Aorta (tissue), 5 donors: ENCODE measurements around the gene PLXNA4. TPM values are rescaled to one million over a fixed set of nuclear protein-coding genes. Genes with fewer than 3 reads are reported as not detected.

Experiments used
- ATAC-seq: fragments of 200-7000 bp; cut with Tn5 transposase; one replicate; pipeline ENCODE4 v1.9.1; 2022; ENCODE audit warnings: moderate library complexity; ENCODE audit not compliant: low FRiP score
- DNase-seq, 2 donors: peaks; one replicate each; pipeline ENCODE4 v3.0.0-alpha.2; 2020
- H3K27ac ChIP-seq, 2 donors: one replicate each; pipeline ENCODE4 v1.5.1; 2013; ENCODE audit warnings: low read length in 2 of 2, mild to moderate bottlenecking in 2 of 2, moderate library complexity in 2 of 2, control low read depth in 1 of 2, inconsistent platforms in 1 of 2, low read depth in 1 of 2
- H3K27me3 ChIP-seq, 2 donors: one replicate each; pipeline ENCODE4 v1.6.1; 2013; ENCODE audit warnings: control low read depth in 1 of 2, low read length in 1 of 2, mild to moderate bottlenecking in 1 of 2, moderate library complexity in 1 of 2; ENCODE audit not compliant: insufficient read depth in 2 of 2, control insufficient read depth in 1 of 2
- H3K36me3 ChIP-seq, 2 donors: one replicate each; pipeline ENCODE4 v1.6.1; 2013; ENCODE audit warnings: control low read depth in 1 of 2, low read length in 1 of 2, mild to moderate bottlenecking in 1 of 2; ENCODE audit not compliant: insufficient read depth in 2 of 2, control insufficient read depth in 1 of 2
- H3K4me1 ChIP-seq, 2 donors: one replicate each; pipeline ENCODE4 v1.6.1; 2013; ENCODE audit warnings: low read length in 2 of 2, control low read depth in 1 of 2, mild to moderate bottlenecking in 1 of 2, moderate library complexity in 1 of 2; ENCODE audit not compliant: insufficient read depth in 2 of 2, control insufficient read depth in 1 of 2
- H3K4me3 ChIP-seq, 2 donors: one replicate each; pipeline ENCODE4 v1.5.1; 2013; ENCODE audit warnings: low read length in 2 of 2, control low read depth in 1 of 2, mild to moderate bottlenecking in 1 of 2
- H3K9me3 ChIP-seq: one replicate; pipeline ENCODE4 v1.6.1; 2013; ENCODE audit warnings: mild to moderate bottlenecking, low read length; ENCODE audit not compliant: control insufficient read depth
- WGBS, 2 donors: extraction: QIAGEN DNeasy Blood & Tissue Kit; methylation state at CpG; one replicate each; pipeline ENCODE4 v1.1.7; 2013; 5-methylcytosine and 5-hydroxymethylcytosine counted together
- intact Hi-C, 2 donors: fragments of 100-400 bp; cut with DNase I; formaldehyde crosslinking; loops; one replicate each; pipeline versions ENCODE4 v1.14.2 to v1.15.0; 2022
- polyA plus RNA-seq, 2 donors: library from polyadenylated mRNA; stranded (reverse); fragments of 200-250 nt; gene quantifications; one replicate each; pipeline ENCODE4 v1.2.3, GENCODE V29; 2013
- total RNA-seq, 2 donors: library from RNA; stranded (reverse); fragmentation: NEBNext Ultra II Directional; extraction: Animal tissue kit (Norgen Biotek cat#: 25700); gene quantifications; one replicate each; pipeline ENCODE4 v1.2.1, GENCODE V29; 2021
- donor health status: healthy with polysubstance abuse.
- donor health status: Bipolar disorder and iron deficiency.
- donor health status: DM: no; HTN: no; CAD: no.
- donor health status: DM: no; HTN: no; CAD: no.
- donor health status: DM: yes; HTN: yes; CAD: no.

PLXNA4 gene
- total and polyA plus RNA-seq, 4 donors, result 0.59 to 30.1 (median 12.0) TPM

DNA sequence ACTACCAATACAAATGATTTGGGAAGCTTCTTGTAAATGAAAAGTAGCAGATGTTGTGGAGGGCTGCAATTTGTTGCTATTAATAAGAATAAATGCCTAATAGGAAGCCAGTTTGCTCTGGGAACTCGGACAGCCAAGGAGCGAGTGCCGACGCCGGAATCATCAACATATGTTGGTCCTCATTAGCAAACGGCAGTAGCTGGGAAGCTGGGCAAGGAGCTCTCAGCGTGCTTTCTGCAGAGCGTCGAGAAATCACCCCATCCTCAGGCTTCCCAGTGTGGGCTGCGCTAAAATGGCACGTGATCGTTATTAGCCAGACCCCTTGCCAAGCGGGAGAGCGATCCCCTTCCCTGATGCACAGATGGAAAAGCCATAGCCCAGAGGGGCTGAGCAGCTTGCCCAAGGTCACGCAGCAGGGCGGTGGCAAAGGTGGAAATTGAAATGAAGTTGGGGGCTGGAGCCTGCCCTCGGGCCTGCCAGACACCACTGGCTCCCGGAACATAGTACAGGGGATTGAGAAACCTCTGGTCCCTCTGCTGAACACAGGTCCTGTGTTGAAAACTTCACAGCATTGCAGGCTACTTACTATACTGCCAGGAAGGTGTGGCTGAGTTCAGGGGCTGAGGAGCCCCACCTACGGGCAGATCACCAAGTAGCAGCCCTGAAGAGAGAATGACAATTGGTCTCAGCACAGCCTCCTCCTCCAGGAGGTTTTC is 326.9 kb downstream of the PLXNA4 start:
- 92% methylated on average over 19 of the region's 19 CpGs for WGBS, 2 donors
- peaks cover 0 to 2% of the 10 kb centered on the region in 2 donors for H3K4me1 ChIP-seq
- ATAC-seq (no peak), DNase-seq (no peak)
- no peak overlapping the region for H3K4me3 ChIP-seq
- H3K27ac ChIP-seq, result no peak overlapping the region
- intact Hi-C loops, result no loop called here
- H3K36me3 ChIP-seq, result no peaks in the 10 kb centered on the region
- no peaks in the 10 kb centered on the region for H3K27me3 ChIP-seq
- H3K9me3 ChIP-seq, result no peaks in the 10 kb centered on the region

DNA sequence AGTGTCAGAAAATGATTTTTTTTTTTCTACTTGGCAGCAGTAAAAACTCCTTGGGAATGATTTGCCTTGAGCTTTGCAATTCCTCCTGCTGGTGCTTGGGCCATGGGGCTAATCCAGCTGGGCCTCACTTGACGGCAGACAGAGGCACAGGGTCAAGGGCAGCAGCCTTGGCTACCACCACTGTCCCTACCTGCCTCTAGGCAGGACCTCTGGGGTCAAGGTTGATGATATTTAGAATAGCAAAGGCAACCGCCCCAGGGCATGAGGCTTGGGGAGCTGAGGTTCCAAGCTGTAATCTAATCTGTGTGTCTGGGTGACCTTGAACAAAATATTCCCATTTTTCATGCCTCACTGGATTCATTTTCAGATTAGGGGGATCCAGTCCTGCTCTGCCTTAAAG is 327.4 kb downstream of the PLXNA4 start:
- H3K4me1 ChIP-seq, result peaks cover 0 to 2% of the 10 kb centered on the region in 2 donors
- intact Hi-C loops, result no loop called here
- ATAC-seq (no peak), DNase-seq (no peak)
- no peak overlapping the region for H3K4me3 ChIP-seq
- 86 to 91% methylated on average over 2 of the region's 2 CpGs for WGBS, 2 donors
- no peak overlapping the region for H3K27ac ChIP-seq
- H3K27me3 ChIP-seq, result no peaks in the 10 kb centered on the region
- no peaks in the 10 kb centered on the region for H3K9me3 ChIP-seq
- H3K36me3 ChIP-seq, result no peaks in the 10 kb centered on the region

DNA sequence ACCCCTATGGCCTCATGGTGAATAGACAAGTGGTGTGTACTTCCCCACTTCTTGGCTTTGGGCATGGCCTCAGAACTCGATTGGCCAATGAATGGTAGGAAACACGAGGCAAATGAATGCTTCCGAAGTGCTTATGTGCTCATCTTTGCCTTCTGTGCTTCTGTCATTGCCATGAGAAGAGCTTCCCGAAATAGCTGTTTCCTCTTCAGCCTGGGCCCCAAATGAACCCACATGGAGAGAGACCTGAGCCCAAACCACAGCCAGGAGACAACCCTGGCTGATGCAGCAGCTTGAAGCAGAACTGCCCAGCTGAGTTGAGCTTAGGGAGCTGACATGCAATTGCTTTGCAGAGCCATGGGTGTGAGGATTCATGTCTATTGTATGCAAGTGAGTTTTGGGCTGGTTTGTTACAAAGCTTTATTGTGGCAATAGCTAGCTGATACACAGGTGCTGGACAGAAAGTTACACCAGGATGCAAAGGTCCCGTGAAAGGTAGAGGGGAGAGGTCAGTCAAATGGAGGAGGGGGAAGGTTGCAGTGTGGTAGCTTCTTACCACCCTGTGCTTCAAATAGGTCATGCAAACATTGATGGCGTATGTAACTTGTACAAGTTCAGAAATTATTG is 328.2 kb downstream of the PLXNA4 start:
- H3K9me3 ChIP-seq, result no peaks in the 10 kb centered on the region
- intact Hi-C loops, result no loop called here
- H3K27ac ChIP-seq, result no peak overlapping the region
- H3K36me3 ChIP-seq, result no peaks in the 10 kb centered on the region
- no peaks in the 10 kb centered on the region for H3K27me3 ChIP-seq
- ATAC-seq (no peak), DNase-seq (no peak)
- WGBS, 2 donors, result 89 to 93% methylated on average over 6 of the region's 6 CpGs
- H3K4me3 ChIP-seq, result no peak overlapping the region
- H3K4me1 ChIP-seq, result peaks cover 0 to 2% of the 10 kb centered on the region in 2 donors

DNA sequence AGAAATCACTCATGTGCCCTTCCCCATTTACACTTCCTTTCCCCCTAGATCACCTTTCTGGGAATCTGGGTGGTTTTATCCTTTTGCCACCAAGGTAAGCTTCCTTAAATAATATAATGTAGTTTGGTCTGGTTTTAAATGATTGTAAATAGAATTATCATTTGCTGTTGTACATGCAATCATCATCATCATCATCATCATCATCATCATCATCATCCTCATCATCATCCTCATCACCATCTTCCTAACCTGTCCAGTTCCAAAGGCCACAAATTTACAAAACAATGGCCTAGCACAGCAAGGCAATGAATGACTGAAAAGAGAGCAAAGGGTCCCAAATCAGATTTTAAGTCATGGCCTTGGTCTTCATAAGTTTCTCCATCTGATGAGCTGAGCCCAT is 329.7 kb downstream of the PLXNA4 start:
- Histone ChIP-seq H3K36me3 (no peaks in the 10 kb centered on the region), H3K27ac (no peak overlapping the region), H3K4me3 (no peak overlapping the region), H3K9me3 (no peaks in the 10 kb centered on the region), H3K27me3 (no peaks in the 10 kb centered on the region), H3K4me1 (no peaks in the 10 kb centered on the region)
- DNase-seq (no peak), ATAC-seq (no peak)
- intact Hi-C loops, result no loop called here

- Histone ChIP-seq H3K4me1 (peaks cover 0 to 2% of the 10 kb centered on the region in 2 donors), H3K9me3 (no peaks in the 10 kb centered on the region), H3K27me3 (no peaks in the 10 kb centered on the region), H3K36me3 (no peaks in the 10 kb centered on the region), H3K4me3 (no peak overlapping the region), H3K27ac (no peak overlapping the region)
- 91 to 96% methylated on average over 3 of the region's 3 CpGs for WGBS, 2 donors
- ATAC-seq (no peak), DNase-seq (no peak)
- intact Hi-C loops, result no loop called here
Observed at GRCh38 chr7:132245539-132245938, 330.7 kb downstream of the PLXNA4 start.

- Histone ChIP-seq H3K27me3 (no peaks in the 10 kb centered on the region), H3K9me3 (no peaks in the 10 kb centered on the region), H3K4me1 (peaks cover 0 to 6% of the 10 kb centered on the region in 2 donors), H3K27ac (no peak overlapping the region), H3K4me3 (no peak overlapping the region), H3K36me3 (no peaks in the 10 kb centered on the region)
- DNase-seq, result no peak
- 94% methylated on average over 5 of the region's 5 CpGs for WGBS, 2 donors
- no peak for ATAC-seq
- intact Hi-C loops, result no loop called here
Observed at GRCh38 chr7:132244903-132245480, 331.3 kb downstream of the PLXNA4 start.

DNA sequence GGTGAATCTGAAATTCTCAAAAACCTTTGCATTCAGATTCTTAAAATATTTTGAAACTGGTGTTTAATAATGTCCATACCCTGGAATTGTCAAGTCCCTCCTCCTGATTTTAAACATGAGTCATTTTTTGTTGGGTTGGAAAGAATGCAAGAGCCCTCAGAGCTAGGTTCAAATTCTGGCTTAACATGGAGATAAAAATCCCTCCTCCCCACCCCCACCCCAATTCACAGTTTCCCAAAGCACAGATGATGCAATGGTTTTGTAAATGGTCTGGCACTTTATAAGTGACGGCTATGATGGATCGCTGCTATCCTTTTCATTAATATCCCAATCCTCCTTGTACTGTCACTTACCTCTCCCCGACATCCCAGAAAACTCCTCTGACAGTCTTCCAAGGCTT is 332.8 kb downstream of the PLXNA4 start:
- ATAC-seq (no peak), DNase-seq (no peak)
- H3K9me3 ChIP-seq, result no peaks in the 10 kb centered on the region
- H3K4me3 ChIP-seq, result no peak overlapping the region
- H3K4me1 ChIP-seq, result peaks cover 0 to 6% of the 10 kb centered on the region in 2 donors
- intact Hi-C loops, result no loop called here
- H3K27me3 ChIP-seq, result no peaks in the 10 kb centered on the region
- H3K27ac ChIP-seq, result no peak overlapping the region
- H3K36me3 ChIP-seq, result no peaks in the 10 kb centered on the region
- WGBS, 2 donors, result 82 to 97% methylated on average over 3 of the region's 3 CpGs

DNA sequence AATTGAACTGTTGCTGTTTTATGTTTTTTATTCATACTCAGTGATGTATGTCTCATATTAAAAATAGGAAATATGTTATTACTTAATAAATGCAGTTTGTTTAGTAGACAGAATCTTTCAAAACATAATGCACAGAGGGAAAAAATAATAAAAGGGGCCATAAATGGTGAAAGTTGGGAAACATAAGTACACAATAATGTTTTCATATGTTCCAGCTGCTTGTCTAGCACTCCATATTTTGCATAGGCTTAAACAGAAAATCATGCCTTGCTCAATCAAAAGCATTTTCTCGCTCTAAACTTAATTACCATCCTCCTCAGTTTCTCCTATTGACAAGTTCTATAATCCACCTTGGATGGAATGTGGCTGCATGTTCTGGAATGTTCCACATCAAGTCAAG is 333.2 kb downstream of the PLXNA4 start:
- H3K4me3 ChIP-seq, result no peak overlapping the region
- H3K27ac ChIP-seq, result no peak overlapping the region
- H3K4me1 ChIP-seq, result peaks cover 0 to 6% of the 10 kb centered on the region in 2 donors
- H3K9me3 ChIP-seq, result no peaks in the 10 kb centered on the region
- no peaks in the 10 kb centered on the region for H3K27me3 ChIP-seq
- no peak for DNase-seq
- no peak for ATAC-seq
- WGBS, 2 donors, result 99 to 100% methylated on average over 1 of the region's 1 CpG
- intact Hi-C loops, result no loop called here
- no peaks in the 10 kb centered on the region for H3K36me3 ChIP-seq
